GM21360 (cell line): Measurements from ENCODE around the gene EVC.
A peak's percentile ranks its signal among the peaks of the same experiment; 100 is the strongest.

ENCODE experiments used
- ATAC-seq: cut with Tn5 transposase; IDR thresholded peaks from one replicate; pipeline ENCODE4 v1.9.1; 2021; ENCODE audit warnings: mild to moderate bottlenecking, moderate library complexity; ENCODE audit not compliant: unreplicated experiment

The EVC gene

DNA sequence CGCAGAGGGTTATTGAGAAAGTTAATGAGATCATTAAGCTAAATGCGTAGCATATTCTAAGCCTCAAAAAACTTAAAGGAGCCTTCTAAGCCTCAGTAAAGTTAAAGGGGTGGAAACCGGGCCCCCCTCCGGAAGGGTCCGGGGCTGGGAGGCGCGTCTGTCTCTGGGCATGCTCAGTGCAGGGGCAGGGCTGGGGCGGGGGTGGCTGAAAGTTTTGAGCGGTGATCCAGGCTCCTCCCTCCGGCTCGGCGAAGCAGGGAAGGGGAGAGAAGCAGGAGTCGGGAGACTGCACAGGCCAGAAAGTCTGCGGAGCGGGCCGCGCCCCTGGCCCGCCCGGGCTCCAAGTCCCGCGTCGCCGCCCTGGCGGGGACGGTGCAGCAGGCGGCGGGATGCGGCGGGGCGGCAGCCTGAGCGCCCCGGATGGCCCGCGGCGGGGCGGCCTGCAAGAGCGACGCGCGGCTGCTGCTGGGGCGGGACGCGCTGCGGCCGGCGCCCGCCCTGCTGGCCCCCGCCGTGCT, at the start of gene EVC:
TSS of gene EVC (plus strand) at position 241 of the 518 bp plus-strand sequence. CDS start at position 421, 180 bp downstream.
- ATAC-seq: peak; percentile 45

DNA sequence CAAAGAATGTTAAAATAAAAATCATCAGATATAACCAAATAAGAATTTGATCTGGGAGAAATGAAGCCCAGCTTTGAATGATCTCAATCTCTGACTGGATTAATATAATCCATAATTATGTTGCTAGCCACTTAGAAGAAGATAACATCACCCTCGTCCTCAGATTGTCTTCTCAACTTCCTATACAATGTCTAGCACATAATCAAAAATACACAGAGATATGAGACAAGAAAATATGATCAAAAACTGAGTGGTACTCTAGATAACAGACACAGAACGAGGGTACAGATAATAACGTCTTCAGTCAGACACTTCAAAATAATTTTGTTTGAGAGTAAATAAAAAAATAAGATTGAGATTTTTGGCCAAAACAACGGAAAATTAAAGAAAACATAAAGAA, 49.8 kb upstream of the EVC start:
- no peak for ATAC-seq

DNA sequence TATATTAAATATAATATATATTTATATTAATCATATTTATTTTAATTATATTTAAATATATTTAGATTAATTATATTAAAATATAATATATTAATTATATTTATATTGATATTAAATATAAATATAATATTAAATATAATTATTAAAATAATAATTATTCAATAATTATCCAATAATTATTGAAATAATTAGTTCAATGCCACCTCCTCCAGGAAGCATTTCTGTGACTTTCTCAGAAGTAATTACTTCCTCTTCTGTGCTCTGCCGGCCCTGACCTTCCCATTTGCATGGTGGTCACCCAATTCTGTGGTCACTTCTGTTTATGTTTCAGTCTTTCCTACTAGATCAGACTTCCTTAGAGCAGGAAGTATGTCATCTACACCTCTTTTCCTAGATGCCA, 48.4 kb upstream of the EVC start:
- ATAC-seq: no peak

DNA sequence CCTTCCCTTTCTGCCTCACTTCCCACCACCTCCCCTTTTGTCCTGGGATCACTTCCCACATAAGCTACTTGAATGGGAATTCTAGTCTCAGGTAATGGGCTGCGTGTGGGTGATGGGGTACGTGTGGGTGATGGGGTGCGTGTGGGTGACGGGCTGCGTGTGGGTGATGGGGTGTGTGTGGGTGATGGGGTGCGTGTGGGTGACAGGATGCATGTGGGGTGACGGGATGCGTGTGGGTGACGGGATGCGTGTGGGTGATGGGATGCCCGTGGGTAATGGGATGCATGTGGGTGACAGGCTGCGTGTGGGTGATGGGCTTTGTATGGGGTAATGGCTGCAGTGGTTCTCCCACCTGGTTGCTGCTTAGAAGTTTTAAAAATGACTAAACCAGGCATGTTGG, 46.2 kb upstream of the EVC start:
- no peak for ATAC-seq

DNA sequence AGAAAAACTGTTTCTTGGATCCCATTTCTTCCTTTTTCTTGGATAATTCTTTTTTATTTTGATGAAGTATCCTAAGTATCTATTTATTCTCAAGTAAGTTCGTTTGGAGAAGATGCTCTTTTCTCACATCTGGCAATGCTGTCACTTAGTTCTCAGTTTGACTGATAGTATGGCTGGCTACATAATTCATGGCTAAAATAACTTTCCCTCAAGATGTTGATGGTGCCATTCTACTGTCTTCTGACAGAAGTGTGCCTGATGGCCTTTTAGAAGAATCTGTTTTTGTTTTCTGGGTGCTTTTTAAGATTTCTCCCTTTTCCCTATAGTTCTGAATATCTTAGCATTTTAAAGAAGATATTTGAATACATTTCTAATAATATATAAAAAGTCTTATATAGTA, 44.3 kb upstream of the EVC start:
- ATAC-seq: no peak

DNA sequence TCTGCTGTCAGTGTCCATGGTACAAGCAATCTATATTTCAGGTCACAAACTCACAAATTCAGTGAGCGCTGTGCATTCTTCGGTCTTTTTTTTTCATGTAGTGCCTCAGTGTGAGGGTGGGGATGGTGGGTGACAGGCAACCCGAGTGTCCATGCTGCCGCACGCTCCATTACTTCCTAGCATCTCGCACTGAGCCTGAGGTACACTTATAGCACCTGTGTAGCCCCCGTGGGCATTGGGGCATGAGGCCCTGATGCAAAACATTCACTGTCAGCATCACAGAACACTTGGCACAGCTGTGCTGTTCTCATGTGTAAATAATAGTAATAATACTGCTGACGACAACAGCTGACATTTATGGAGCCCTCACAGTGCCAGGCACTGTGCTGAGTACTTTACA, 34.2 kb upstream of the EVC start:
- ATAC-seq: no peak

DNA sequence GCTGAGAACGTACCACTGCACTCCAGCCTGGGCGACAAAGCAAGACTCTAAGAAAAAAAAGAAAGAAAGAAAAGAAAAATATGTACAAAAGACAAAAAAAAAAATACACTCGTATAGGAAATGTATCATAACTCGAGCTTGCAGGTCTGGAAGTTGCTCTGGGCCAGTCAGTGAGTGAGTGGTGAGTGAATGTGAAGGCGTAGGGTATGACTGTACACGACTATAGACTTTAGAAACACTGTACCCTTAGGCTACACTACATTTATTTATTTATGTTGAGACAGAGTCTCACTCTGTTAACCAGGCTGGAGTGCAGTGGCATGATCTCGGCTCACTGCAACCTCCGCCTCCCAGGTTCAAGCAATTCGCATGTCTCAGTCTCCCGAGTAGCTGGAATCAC, 32.0 kb upstream of the EVC start:
- ATAC-seq: no peak

DNA sequence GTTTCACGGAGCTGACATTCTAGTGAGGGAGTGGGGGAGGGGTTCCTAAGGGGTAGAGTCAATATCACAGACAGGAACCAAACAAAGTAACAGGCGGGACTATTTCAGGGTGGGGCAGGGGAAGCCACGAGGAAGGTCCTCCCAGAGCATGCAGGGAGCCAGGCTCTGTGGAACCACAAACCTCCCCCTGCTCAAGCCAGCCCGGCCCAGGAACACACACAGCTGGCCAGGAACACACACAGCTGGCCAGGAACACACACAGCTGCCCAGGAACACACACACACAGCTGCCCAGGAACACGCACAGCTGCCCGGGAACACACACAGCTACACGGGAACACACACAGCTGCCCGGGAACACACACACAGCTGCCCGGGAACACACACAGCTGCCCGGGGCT, 27.4 kb upstream of the EVC start:
- no peak for ATAC-seq

DNA sequence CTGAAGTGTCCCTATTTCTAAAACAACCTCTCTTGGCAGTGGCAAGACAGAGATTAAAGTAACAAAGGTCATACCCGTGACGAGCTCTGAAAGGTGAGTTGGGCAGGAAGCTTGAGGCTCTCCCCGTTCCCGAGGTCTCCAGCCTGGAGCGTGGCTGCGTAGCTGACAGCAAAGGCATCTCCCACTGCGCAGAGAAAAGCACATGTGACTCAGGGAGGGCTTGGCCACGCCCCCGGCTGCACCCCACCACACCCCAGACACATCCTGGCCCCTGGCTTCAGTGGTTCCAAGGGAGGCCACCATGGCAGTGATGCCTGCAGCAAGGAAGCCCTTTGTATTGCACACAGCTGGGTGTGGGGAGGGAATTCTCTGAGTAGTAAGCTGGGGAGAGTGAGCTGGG, 25.7 kb upstream of the EVC start:
- ATAC-seq: no peak

DNA sequence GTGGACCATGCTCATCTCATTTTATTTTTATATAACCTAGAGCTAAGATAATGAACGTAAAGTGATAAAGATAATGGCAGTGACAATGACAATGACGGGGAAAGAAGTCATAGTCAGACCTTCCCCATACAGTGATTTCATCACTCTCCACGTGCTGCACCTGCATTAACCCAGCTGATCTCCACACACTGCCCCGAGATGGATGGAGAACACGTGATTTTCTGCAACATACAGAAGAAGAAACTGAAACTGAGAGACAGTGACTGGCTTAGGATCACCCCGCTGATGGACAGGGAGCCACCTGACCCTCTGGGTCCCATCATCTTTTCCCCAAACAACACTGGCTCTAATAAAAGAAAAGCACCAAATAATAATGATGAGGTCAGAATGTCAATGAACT, 24.7 kb upstream of the EVC start:
- no peak for ATAC-seq

DNA sequence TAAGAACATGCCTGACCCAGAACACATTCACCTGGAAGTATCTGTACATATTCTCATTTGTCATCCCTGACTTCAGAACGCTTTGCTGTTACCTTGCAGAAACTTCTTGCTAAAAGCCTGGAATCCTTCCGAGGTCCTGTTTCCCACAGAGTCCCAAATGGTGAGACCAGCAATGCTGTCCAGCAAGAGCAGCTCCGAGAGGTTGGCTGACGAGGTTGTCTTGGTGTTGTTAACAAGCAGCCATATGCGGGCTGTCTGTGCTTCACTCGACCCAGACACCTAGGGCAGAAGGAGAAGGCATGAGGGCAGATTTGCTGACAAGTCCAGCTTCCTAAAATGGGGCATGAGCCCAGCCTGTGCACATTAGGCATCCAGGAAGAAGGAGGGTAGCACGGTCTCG, 21.9 kb upstream of the EVC start:
- ATAC-seq: no peak

DNA sequence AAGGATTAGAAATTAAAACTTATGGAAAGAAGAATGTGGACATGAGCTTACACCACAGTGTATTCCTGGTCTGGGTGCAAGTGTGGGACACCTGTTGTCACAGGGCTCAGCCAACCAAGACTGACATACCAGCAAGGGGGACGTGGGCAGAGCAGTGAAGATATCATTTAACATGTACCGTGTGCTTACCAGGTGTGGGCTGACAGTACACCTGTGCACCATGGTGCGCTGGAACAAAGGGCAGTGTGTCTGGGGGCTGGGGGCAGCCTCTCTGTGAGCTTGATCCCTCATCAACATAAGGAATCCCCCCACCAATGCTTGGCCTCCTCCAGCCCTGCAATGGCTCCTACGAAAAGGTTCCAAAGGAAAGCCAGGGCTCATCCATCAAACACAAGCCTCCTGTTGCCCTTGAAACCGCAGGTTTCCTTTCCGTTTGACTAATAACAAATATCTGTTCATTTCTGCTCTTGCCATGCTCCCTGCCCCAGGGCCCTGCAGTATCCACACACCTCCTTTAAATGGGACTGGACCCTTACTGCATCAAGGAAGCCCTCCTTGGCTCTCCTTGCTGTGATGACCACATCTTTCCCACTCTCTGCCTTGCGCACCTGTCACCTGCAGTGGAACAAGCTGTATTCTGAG, 19.4 kb upstream of the EVC start:
- no peak for ATAC-seq

DNA sequence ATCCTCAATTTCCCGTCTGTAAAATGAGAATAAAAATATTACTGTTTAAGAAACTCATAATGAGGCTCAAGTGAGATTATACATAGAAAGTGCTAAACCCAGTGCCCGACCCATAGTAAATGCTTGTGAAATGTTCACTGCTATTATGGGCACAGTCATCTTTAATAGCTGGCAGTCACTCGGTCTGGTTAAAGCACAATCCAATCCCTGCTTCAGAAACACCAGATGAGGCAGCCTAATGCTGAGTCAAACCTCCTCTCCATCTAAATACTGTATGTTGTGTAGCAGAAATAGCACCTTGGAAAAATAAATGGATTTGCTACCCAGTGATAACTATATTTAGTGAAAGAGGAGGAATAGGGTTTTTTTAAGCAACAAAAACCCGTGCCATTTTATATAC, 17.1 kb upstream of the EVC start:
- ATAC-seq: no peak

DNA sequence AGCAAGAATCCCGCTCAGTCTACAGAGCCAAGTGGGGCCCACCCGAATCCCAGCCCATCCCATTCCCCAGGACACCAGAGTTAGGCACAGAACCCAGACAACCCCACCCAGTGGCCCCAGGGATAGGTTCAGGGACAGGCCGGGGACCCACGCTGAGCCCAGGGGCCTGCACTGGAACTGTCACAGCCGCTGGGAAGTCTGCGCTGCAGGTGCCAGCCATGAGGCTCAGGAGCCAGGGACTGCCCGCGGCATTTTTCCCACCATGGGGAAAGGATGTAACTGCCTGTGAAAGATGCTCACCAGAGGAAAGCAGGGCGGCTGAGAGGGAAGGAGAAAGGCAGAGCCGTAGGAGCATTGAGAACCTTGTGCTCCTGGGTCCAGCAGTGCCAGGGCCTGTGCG, 14.7 kb upstream of the EVC start:
- ATAC-seq: no peak

DNA sequence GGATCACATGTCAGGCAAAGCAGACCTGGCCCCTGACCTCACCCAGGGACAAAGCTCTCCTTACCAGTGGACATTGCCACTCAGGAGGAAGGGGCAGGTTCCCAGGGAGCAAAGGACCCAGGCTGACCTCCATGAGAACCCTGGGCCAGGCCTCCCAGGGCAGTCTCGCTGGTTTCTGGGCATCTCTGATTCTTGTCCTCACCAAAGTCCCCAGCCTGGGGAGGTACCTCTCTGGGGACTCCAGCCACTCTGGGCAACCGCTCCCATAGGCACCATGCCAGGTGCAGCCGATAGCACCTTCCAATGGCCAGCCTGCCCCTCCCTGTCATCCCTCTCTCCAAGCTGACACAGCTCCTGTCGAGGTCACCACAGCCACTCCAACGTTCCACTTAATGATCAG, 10.5 kb upstream of the EVC start:
- no peak for ATAC-seq

DNA sequence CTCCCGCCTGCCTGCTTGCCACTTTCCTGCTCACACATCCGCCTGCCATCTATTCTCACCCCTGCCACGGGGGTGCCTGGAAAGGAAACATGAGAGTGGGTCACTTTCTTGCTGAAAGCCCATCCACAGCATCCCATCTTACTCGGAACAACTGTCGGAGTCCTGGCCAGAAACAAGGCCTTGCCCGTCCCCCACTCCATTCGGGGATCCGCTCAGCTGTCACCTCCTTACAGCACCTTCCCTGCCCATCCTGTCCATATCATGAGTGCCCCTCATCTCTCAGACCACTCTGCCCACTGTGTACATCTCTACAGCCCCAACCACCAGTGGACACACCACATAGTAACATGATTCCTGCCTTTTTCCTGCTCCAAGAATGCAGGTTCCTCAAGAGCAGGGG, 9.0 kb upstream of the EVC start:
- ATAC-seq: no peak

DNA sequence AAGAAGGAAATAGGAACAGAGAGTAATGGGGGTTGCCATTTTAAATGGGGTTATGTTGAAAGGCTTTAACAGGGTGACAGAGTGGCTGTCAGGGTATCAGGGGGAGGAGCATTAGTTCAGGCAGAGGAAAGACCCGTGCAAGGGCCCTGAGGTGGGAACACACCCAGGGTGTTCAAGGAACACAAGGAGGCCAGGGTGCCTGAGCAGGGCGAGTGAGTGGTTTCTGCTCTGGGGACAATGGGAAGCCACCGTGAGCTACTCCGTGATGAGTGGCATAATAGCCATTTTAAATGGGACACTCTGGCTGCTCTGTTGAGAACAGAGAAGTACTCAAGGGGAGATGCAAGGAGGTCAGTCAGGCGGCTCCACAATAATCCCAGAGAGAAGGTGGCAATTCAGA, 7.2 kb upstream of the EVC start:
- no peak for ATAC-seq

DNA sequence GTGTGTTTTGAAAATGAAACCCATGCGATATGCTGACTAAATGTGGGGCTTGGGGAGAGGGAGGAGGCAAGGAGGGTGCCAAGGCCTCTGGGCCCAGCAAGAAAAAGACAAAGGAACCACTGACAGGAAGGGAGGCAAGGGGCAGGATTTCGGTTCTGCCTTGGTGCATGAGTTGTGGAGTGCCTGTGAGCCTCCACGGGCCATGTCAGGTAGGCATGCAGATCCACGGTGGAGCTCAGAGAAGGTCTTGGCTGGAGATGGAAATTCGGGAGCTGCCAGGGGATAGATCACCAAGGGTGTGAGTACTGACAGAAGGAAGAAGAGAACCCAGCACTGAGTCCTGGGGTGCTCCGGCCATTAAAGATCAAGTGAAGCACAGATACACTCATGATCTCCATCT, 6.7 kb upstream of the EVC start:
- ATAC-seq: no peak

DNA sequence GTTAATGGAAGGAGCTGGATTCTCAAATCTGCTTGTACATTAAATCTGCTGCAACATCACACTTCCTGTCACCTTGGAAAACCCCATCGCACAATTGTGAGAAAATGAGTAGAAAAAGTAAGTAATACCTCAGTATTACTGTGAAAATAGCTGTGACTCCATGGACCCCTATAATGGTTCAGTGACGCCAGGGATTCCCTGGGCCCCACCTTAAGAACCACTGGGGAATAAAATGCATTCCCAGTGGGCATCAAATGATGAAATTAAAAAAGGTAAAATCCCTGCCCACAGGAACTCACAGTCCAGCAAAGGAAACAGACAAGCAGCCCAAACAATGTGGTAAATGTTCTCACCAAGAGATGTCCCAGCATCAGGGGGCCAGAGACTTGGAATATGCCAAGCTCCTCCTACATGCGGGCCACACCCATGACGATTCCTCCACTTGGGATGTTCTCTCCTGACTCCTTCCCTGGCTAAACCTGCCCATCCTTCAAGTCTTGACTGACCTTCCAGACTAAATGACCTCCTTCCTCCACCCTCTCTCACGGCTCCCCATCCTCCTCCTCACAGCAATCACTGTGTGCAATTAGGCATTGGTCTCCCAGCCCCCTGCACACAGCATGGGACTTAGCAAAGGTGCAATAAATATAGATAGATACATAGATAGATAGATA, 5.2 kb upstream of the EVC start:
- ATAC-seq: no peak

DNA sequence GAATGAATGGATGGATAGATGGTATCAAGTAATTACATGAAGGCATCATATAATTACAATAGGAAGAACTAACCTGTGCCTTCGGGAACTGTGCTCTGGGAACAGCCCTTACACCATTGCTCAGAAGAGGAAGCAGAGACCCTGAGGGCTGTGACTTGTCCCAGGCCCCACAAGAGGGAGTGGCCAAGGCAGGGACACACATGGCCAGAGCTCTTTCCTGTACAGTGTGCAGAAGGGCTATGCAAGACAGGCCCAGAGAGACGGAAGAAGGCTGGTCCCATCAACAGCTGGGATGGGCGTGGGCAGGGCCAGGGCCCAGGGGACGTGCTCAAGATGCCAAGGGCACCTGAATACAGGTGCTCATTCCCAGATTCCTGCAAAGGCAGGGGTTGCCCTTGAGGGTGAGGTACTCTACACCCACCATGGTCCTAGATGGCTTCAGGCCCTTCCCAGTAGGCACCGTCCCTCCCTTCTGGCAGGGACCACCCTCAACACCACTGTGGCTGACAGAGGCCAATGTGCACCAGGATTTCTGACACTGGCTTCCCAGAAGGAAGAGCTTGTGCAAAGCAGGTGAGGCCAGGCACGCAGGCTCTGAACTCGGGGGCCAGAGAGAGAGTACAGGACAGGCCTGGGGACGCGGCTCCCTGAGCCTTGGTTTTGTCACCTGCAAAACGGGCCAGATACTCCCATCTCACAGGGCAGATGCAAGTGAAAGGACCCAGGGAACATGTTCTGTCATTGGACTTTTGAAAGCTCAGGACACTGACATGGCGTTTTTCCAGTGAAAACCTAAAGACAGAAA, 4.3 kb upstream of the EVC start:
- ATAC-seq: no peak

DNA sequence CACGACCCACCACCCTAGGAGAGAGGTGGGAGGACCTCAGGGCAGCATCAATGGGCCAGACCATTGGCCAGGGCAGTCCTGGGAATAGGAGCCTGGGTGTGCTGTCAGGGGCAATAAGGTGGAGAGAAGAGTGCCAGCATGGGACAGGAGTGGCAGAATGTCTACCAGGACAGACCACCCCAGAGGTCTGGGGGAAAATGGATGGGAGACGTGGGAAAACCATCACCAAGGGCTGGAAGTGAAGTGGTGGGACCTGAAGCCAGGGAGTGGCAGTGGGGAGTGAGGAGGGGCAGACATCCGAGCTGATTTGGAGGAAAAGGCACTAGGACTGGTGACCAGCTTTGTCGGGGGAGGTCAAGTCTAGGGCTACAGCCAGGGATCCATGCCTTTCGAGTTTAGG, 3.6 kb upstream of the EVC start:
- no peak for ATAC-seq
